GM23338 (cell line): ENCODE data around the gene OTOA. TPM values are rescaled to one million over a fixed set of nuclear protein-coding genes. Genes with fewer than 3 reads are reported as not detected.

ENCODE experiments used
- ATAC-seq: fragments of 200-7000 bp; cut with Tn5 transposase; 3 replicates; pipeline ENCODE4 v1.9.1; 2020
- DNase-seq: peaks from one replicate; pipeline ENCODE4 v3.0.0-alpha.2; 2015; ENCODE audit warnings: low spot score
- H2AFZ ChIP-seq: fragments of 200-600 bp; sonication (generic); 2 replicates; pipeline ENCODE4 v1.8.0; 2016; ENCODE audit warnings: antibody characterized with exemption, mild to moderate bottlenecking, moderate library complexity
- H3F3A ChIP-seq: fragments of 200-600 bp; sonication (generic); replicated peaks from 2 replicates; pipeline ENCODE4 v1.8.0; 2017; ENCODE audit warnings: antibody characterized with exemption, mixed run types, low read depth
- H3K27ac ChIP-seq: fragments of 200-600 bp; sonication (generic); 2 replicates; pipeline ENCODE4 v1.6.1; 2016; ENCODE audit warnings: low read depth
- H3K27me3 ChIP-seq: fragments of 200-600 bp; sonication (generic); 2 replicates; pipeline ENCODE4 v1.8.0; 2016; ENCODE audit warnings: mild to moderate bottlenecking, mixed run types, moderate library complexity; ENCODE audit not compliant: insufficient read depth
- H3K36me3 ChIP-seq: fragments of 200-600 bp; sonication (generic); 2 replicates; pipeline ENCODE4 v1.8.0; 2016; ENCODE audit warnings: mild to moderate bottlenecking; ENCODE audit not compliant: insufficient read depth
- H3K4me1 ChIP-seq: fragments of 200-600 bp; sonication (generic); 2 replicates; pipeline ENCODE4 v1.8.0; 2016; ENCODE audit warnings: mild to moderate bottlenecking, moderate library complexity; ENCODE audit not compliant: insufficient read depth
- H3K4me2 ChIP-seq: fragments of 200-600 bp; sonication (generic); 2 replicates; pipeline ENCODE4 v1.7.1; 2017; ENCODE audit warnings: mixed run types
- H3K4me3 ChIP-seq: fragments of 200-600 bp; sonication (generic); 2 replicates; pipeline ENCODE4 v1.6.1; 2016; ENCODE audit warnings: mixed run types
- H3K79me2 ChIP-seq: fragments of 200-600 bp; sonication (generic); replicated peaks from 2 replicates; pipeline ENCODE4 v1.8.0; 2017; ENCODE audit warnings: mild to moderate bottlenecking; ENCODE audit not compliant: insufficient read depth
- H3K9me2 ChIP-seq: fragments of 200-600 bp; sonication (generic); 2 replicates; pipeline ENCODE4 v1.8.0; 2017; ENCODE audit not compliant: insufficient read depth
- H4K20me1 ChIP-seq: fragments of 200-600 bp; sonication (generic); replicated peaks from 2 replicates; pipeline ENCODE4 v1.8.0; 2017; ENCODE audit warnings: mild to moderate bottlenecking; ENCODE audit not compliant: insufficient read depth
- H3K27ac Mint-ChIP-seq: 2 replicates; pipeline ENCODE4 v1.8.0; 2020; ENCODE audit warnings: inconsistent platforms, mild to moderate bottlenecking, moderate library complexity, mixed read lengths
- H3K27me3 Mint-ChIP-seq: 3 replicates; pipeline ENCODE4 v1.8.0; 2022; ENCODE audit warnings: low read depth, mild to moderate bottlenecking, moderate library complexity, mixed read lengths, inconsistent platforms; ENCODE audit not compliant: insufficient read depth, poor library complexity
- H3K36me3 Mint-ChIP-seq: 3 replicates; pipeline ENCODE4 v1.8.0; 2021; ENCODE audit warnings: low read depth, mild to moderate bottlenecking, inconsistent platforms, moderate library complexity, mixed read lengths
- H3K4me1 Mint-ChIP-seq: 3 replicates; pipeline ENCODE4 v1.8.0; 2020; ENCODE audit warnings: mild to moderate bottlenecking, inconsistent platforms, mixed read lengths
- H3K4me3 Mint-ChIP-seq: 3 replicates; pipeline ENCODE4 v1.8.0; 2021; ENCODE audit warnings: moderate library complexity, mild to moderate bottlenecking, inconsistent platforms, mixed read lengths
- H3K9me3 Mint-ChIP-seq: 3 replicates; pipeline ENCODE4 v1.8.0; 2020; ENCODE audit warnings: moderate library complexity, mild to moderate bottlenecking, inconsistent platforms, mixed read lengths
- CREB1 ChIP-seq: fragments of 250-450 bp; sonication (Bioruptor Pico); IDR thresholded peaks from 2 replicates; pipeline ENCODE4 v1.5.0; 2020; ENCODE audit warnings: low read depth, mild to moderate bottlenecking, moderate library complexity
- EZH2 ChIP-seq: fragments of 200-600 bp; sonication (generic); IDR thresholded peaks from one replicate; pipeline ENCODE4 v1.8.0; 2017; ENCODE audit warnings: antibody characterized with exemption, mild to moderate bottlenecking, low read depth; ENCODE audit not compliant: unreplicated experiment
- POLR2AphosphoS5 ChIP-seq: IDR thresholded peaks from 2 replicates; pipeline ENCODE4 v1.6.1; 2016; ENCODE audit warnings: antibody characterized with exemption, low read depth
- STAT1 ChIP-seq: IDR thresholded peaks from one replicate; pipeline ENCODE4 v1.6.1; 2016; ENCODE audit warnings: antibody characterized with exemption; ENCODE audit not compliant: unreplicated experiment
- ZNF114 ChIP-seq: fragments of 250-450 bp; sonication (Bioruptor Pico); IDR thresholded peaks from 2 replicates; pipeline ENCODE4 v1.5.0; 2020; ENCODE audit warnings: mild to moderate bottlenecking, moderate library complexity
- ZNF462 ChIP-seq: fragments of 250-450 bp; sonication (Bioruptor Pico); IDR thresholded peaks from 2 replicates; pipeline ENCODE4 v1.5.0; 2020; ENCODE audit warnings: mild to moderate bottlenecking, moderate library complexity
- polyA plus RNA-seq: library from polyadenylated mRNA; unstranded; fragments of >200 nt; fragmentation: Nextera tagmentation; extraction: Ambion mirVana; gene quantifications from 2 replicates; pipeline ENCODE4 v1.2.1, GENCODE V29; 2016
- total RNA-seq: library from RNA; depleted of rRNA; stranded (reverse); fragments of >200 nt; shearing (Covaris generic); gene quantifications from 2 replicates; pipeline ENCODE4 v1.2.3, GENCODE V29; 2014
- TF ChIP-seq, protein P1 (sequence below), 2 experiments: fragments of 200-600 bp in 1 of 2; sonication (generic) in 1 of 2; conservative IDR thresholded peaks; 2 replicates each; pipeline versions ENCODE4 v1.5.1 to v1.6.1; 2016 to 2017; ENCODE audit warnings: antibody characterized with exemption in 2 of 2, low read depth in 2 of 2, mild to moderate bottlenecking in 2 of 2, moderate library complexity in 1 of 2
- TF ChIP-seq, protein P2 (sequence below): IDR thresholded peaks from 2 replicates; pipeline ENCODE4 v1.6.1; 2016; ENCODE audit warnings: antibody characterized with exemption
- TF ChIP-seq, protein P3 (sequence below): IDR thresholded peaks from one replicate; pipeline ENCODE4 v1.6.1; 2018; ENCODE audit warnings: antibody characterized with exemption; ENCODE audit not compliant: unreplicated experiment

OTOA gene
- total and polyA plus RNA-seq, 2 experiments from 2014 or later = 0.16 to 0.17 TPM

GRCh38 chr16:21614896-21615295, 48.9 kb upstream of the OTOA start:
- Histone ChIP-seq H3K4me3 (no peak overlapping the region), H4K20me1 (peaks cover 20% of the 10 kb centered on the region), H3K27me3 (no peaks in the 10 kb centered on the region), H3K9me2 (no peaks in the 10 kb centered on the region), H3K4me2 (no peak overlapping the region), H3K27ac (no peak overlapping the region), H3F3A (no peaks in the 10 kb centered on the region), H3K36me3 (0 out of 2 replicates have a peak, but pooled peaks cover 5% of the 10 kb centered on the region), H3K4me1 (peaks cover 28% of the 10 kb centered on the region), H3K79me2 (peaks cover 84% of the 10 kb centered on the region), H2AFZ (no peak overlapping the region)
- no peak overlapping the region for H3K27ac Mint-ChIP-seq
- H3K27me3 Mint-ChIP-seq = peaks cover 3% of the 10 kb centered on the region
- TF ChIP-seq CREB1 = no peak
- TF ChIP-seq, protein P1, sequence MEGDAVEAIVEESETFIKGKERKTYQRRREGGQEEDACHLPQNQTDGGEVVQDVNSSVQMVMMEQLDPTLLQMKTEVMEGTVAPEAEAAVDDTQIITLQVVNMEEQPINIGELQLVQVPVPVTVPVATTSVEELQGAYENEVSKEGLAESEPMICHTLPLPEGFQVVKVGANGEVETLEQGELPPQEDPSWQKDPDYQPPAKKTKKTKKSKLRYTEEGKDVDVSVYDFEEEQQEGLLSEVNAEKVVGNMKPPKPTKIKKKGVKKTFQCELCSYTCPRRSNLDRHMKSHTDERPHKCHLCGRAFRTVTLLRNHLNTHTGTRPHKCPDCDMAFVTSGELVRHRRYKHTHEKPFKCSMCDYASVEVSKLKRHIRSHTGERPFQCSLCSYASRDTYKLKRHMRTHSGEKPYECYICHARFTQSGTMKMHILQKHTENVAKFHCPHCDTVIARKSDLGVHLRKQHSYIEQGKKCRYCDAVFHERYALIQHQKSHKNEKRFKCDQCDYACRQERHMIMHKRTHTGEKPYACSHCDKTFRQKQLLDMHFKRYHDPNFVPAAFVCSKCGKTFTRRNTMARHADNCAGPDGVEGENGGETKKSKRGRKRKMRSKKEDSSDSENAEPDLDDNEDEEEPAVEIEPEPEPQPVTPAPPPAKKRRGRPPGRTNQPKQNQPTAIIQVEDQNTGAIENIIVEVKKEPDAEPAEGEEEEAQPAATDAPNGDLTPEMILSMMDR (conservative IDR thresholded peaks at IDR 0.05; ENCODE audit: low read depth in 2 of 2) = peak; percentile 31 to 54
- no peaks in the 10 kb centered on the region for H3K9me3 Mint-ChIP-seq
- peaks cover 31% of the 10 kb centered on the region for H3K4me1 Mint-ChIP-seq
- DNase-seq (peak; percentile 38), ATAC-seq (peak; percentile 27; the same call in 1 of the 3 replicates)
- H3K36me3 Mint-ChIP-seq = peaks cover 15% of the 10 kb centered on the region
- no peak overlapping the region for H3K4me3 Mint-ChIP-seq

GRCh38 chr16:21617607-21618006, 46.2 kb upstream of the OTOA start:
- peaks cover 57% of the 10 kb centered on the region for H3K79me2 ChIP-seq
- Mint-ChIP-seq H3K9me3 (no peaks in the 10 kb centered on the region), H3K36me3 (peaks cover 15% of the 10 kb centered on the region), H3K27me3 (peaks cover 2% of the 10 kb centered on the region), H3K4me1 (peaks cover 6% of the 10 kb centered on the region; the same call in 2 of the 3 replicates), H3K4me3 (no peak overlapping the region), H3K27ac (no peak overlapping the region)
- ATAC-seq (no peak), DNase-seq (no peak)
- no peaks in the 10 kb centered on the region for H3K27me3 ChIP-seq
- no peaks in the 10 kb centered on the region for H3F3A ChIP-seq
- H3K4me1 ChIP-seq = 0 out of 2 replicates have a peak, but pooled peaks cover under 1% of the 10 kb centered on the region
- H3K27ac ChIP-seq = no peak overlapping the region
- H2AFZ ChIP-seq = no peak overlapping the region
- H3K4me2 ChIP-seq = no peak overlapping the region
- H3K4me3 ChIP-seq = no peak overlapping the region
- H3K9me2 ChIP-seq = no peaks in the 10 kb centered on the region
- H3K36me3 ChIP-seq = 0 out of 2 replicates have a peak, but pooled peaks cover 5% of the 10 kb centered on the region
- peaks cover 12% of the 10 kb centered on the region for H4K20me1 ChIP-seq
- TF ChIP-seq, protein P2, sequence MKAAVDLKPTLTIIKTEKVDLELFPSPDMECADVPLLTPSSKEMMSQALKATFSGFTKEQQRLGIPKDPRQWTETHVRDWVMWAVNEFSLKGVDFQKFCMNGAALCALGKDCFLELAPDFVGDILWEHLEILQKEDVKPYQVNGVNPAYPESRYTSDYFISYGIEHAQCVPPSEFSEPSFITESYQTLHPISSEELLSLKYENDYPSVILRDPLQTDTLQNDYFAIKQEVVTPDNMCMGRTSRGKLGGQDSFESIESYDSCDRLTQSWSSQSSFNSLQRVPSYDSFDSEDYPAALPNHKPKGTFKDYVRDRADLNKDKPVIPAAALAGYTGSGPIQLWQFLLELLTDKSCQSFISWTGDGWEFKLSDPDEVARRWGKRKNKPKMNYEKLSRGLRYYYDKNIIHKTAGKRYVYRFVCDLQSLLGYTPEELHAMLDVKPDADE = no peak
- TF ChIP-seq POLR2AphosphoS5 (no peak), ZNF114 (no peak), STAT1 (no peak), CREB1 (no peak), EZH2 (no peak), ZNF462 (CRISPR knock-in tag) (no peak)
- TF ChIP-seq, protein P3, sequence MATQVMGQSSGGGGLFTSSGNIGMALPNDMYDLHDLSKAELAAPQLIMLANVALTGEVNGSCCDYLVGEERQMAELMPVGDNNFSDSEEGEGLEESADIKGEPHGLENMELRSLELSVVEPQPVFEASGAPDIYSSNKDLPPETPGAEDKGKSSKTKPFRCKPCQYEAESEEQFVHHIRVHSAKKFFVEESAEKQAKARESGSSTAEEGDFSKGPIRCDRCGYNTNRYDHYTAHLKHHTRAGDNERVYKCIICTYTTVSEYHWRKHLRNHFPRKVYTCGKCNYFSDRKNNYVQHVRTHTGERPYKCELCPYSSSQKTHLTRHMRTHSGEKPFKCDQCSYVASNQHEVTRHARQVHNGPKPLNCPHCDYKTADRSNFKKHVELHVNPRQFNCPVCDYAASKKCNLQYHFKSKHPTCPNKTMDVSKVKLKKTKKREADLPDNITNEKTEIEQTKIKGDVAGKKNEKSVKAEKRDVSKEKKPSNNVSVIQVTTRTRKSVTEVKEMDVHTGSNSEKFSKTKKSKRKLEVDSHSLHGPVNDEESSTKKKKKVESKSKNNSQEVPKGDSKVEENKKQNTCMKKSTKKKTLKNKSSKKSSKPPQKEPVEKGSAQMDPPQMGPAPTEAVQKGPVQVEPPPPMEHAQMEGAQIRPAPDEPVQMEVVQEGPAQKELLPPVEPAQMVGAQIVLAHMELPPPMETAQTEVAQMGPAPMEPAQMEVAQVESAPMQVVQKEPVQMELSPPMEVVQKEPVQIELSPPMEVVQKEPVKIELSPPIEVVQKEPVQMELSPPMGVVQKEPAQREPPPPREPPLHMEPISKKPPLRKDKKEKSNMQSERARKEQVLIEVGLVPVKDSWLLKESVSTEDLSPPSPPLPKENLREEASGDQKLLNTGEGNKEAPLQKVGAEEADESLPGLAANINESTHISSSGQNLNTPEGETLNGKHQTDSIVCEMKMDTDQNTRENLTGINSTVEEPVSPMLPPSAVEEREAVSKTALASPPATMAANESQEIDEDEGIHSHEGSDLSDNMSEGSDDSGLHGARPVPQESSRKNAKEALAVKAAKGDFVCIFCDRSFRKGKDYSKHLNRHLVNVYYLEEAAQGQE = no peak
